B cell (primary cell): Measurements from ENCODE around the gene NSD1. TPM values are rescaled to one million over a fixed set of nuclear protein-coding genes. Genes with fewer than 3 reads are reported as not detected.

Experiments used
- ATAC-seq: fragments of 200-7000 bp; cut with Tn5 transposase; one replicate; pipeline ENCODE4 v1.10.0; 2021; ENCODE audit warnings: low read depth, mild to moderate bottlenecking, moderate number of reproducible peaks, moderate library complexity
- CTCF ChIA-PET: fragments of 350-600 bp; sonication (Branson Sonifier 250); formaldehyde crosslinking; loops from one replicate; lab custom pipeline; 2021; ENCODE audit warnings: antibody characterized with exemption, inconsistent platforms; lab: Charles Lee
- POLR2A ChIA-PET: fragments of 350-600 bp; sonication (Branson Sonifier 250); formaldehyde crosslinking; loops from one replicate; lab custom pipeline; 2021; ENCODE audit warnings: antibody characterized with exemption; lab: Charles Lee
- DNase-seq: peaks from one replicate; pipeline ENCODE4 v3.0.0; 2013
- H2AFZ ChIP-seq: 2 replicates; pipeline ENCODE4 v1.6.1; 2012; ENCODE audit warnings: mild to moderate bottlenecking, low read depth, low read length; ENCODE audit not compliant: insufficient read depth, poor library complexity, severe bottlenecking
- H3K27ac ChIP-seq, 2 donors: 1 replicate in 1 of 2; 2 replicates in 1 of 2; pipeline ENCODE4 v1.5.1; 2012 to 2013; ENCODE audit warnings: low read length in 2 of 2, mild to moderate bottlenecking in 2 of 2, moderate library complexity in 1 of 2
- H3K27me3 ChIP-seq, 4 experiments: fragments of 200-600 bp in 1 of 4; sonication (generic) in 1 of 4; replicated peaks in 1 of 4; 1 replicate in 2 of 4; 2 replicates in 2 of 4; pipeline versions ENCODE4 v1.6.1 to v1.7.0; 2013 to 2016; ENCODE audit warnings: low read length in 3 of 4, mild to moderate bottlenecking in 2 of 4, mixed read lengths in 1 of 4, moderate library complexity in 1 of 4; ENCODE audit not compliant: insufficient read depth in 4 of 4, control insufficient read depth in 3 of 4; ENCODE audit errors: control extremely low read depth in 1 of 4
- H3K36me3 ChIP-seq, 2 experiments: replicated peaks in 1 of 2; 1 replicate in 1 of 2; 2 replicates in 1 of 2; pipeline versions ENCODE4 v1.6.1 to v1.7.1; 2013; ENCODE audit warnings: low read length in 1 of 2; ENCODE audit not compliant: insufficient read depth in 2 of 2, control insufficient read depth in 1 of 2; ENCODE audit errors: control extremely low read depth in 1 of 2, extremely low read depth in 1 of 2
- H3K4me1 ChIP-seq, 2 donors: fragments of 200-600 bp in 1 of 2; sonication (generic) in 1 of 2; 1 replicate in 1 of 2; 2 replicates in 1 of 2; pipeline versions ENCODE4 v1.5.1 to v1.6.1; 2013 to 2017; ENCODE audit warnings: low read length in 2 of 2; ENCODE audit not compliant: control insufficient read depth in 2 of 2, insufficient read depth in 2 of 2
- H3K4me2 ChIP-seq: replicated peaks from 2 replicates; pipeline ENCODE3; 2012; ENCODE audit warnings: mild to moderate bottlenecking, low read depth, low read length; ENCODE audit not compliant: poor library complexity, severe bottlenecking
- H3K4me3 ChIP-seq, 5 experiments: fragments of 200-600 bp in 1 of 5; sonication (generic) in 1 of 5; 1 replicate in 3 of 5; 2 replicates in 2 of 5; pipeline versions ENCODE4 v1.5.1 to v1.7.0; 2011 to 2016; ENCODE audit warnings: low read length in 4 of 5, mild to moderate bottlenecking in 4 of 5, low read depth in 2 of 5, control low read depth in 1 of 5, moderate library complexity in 1 of 5; ENCODE audit not compliant: insufficient read depth in 1 of 5; ENCODE audit errors: control extremely low read depth in 1 of 5, extremely low read depth in 1 of 5
- H3K79me2 ChIP-seq: fragments of 200-600 bp; sonication (generic); one replicate; pipeline ENCODE4 v1.6.0; 2016; ENCODE audit warnings: low read length; ENCODE audit not compliant: control insufficient read depth, insufficient read depth
- H3K9ac ChIP-seq: fragments of 200-600 bp; sonication (generic); 2 replicates; pipeline ENCODE4 v1.6.1; 2017; ENCODE audit warnings: mild to moderate bottlenecking, low read length, moderate library complexity
- H3K9me3 ChIP-seq, 3 donors: one replicate each; pipeline versions ENCODE4 v1.6.1 to v1.7.1; 2013; ENCODE audit warnings: low read length in 2 of 3; ENCODE audit not compliant: control insufficient read depth in 2 of 3, insufficient read depth in 1 of 3; ENCODE audit errors: control extremely low read depth in 1 of 3
- H4K20me1 ChIP-seq: 2 replicates; pipeline ENCODE4 v1.6.0; 2012; ENCODE audit warnings: mild to moderate bottlenecking, low read length; ENCODE audit not compliant: insufficient read depth, control insufficient read depth, poor library complexity, severe bottlenecking
- H3K27ac Mint-ChIP-seq: one replicate; pipeline ENCODE4 v1.8.0; 2021; ENCODE audit warnings: mixed read lengths
- H3K27me3 Mint-ChIP-seq: one replicate; pipeline ENCODE4 v1.8.0; 2021; ENCODE audit warnings: mixed read lengths
- H3K4me1 Mint-ChIP-seq: one replicate; pipeline ENCODE4 v1.8.0; 2021; ENCODE audit warnings: mixed read lengths
- H3K4me3 Mint-ChIP-seq: one replicate; pipeline ENCODE4 v1.8.0; 2021; ENCODE audit warnings: mixed read lengths
- H3K9me3 Mint-ChIP-seq: one replicate; pipeline ENCODE4 v1.8.0; 2022; ENCODE audit warnings: mixed read lengths; ENCODE audit not compliant: insufficient read depth
- EZH2 ChIP-seq: IDR thresholded peaks from 2 replicates; pipeline ENCODE4 v1.6.1; 2012; ENCODE audit warnings: borderline replicate concordance, low read depth, mild to moderate bottlenecking, moderate library complexity, low read length; ENCODE audit not compliant: insufficient read depth, poor library complexity, severe bottlenecking
- WGBS: methylation state at CpG from one replicate; pipeline ENCODE4 v1.1.5; 2013; ENCODE audit warnings: missing lambda C conversion rate; ENCODE audit not compliant: insufficient coverage; 5-methylcytosine and 5-hydroxymethylcytosine counted together
- intact Hi-C: fragments of 100-400 bp; cut with micrococcal nuclease; formaldehyde crosslinking; loops from one replicate; pipeline ENCODE4 v1.10.0; 2022
- polyA plus RNA-seq: library from polyadenylated mRNA; depleted of rRNA; stranded (reverse); fragments of >200 nt; gene quantifications from 2 replicates; pipeline ENCODE4 v1.2.3, GENCODE V29; 2012
- total RNA-seq, 2 donors: library from RNA; stranded (reverse); fragments of 120-200 nt in 1 of 2; gene quantifications; 1 replicate in 1 of 2; 2 replicates in 1 of 2; pipeline versions ENCODE4 v1.2.3 to v1.2.4, GENCODE V29; 2013 to 2022
- TF ChIP-seq, protein P1 (sequence below): fragments of 200-600 bp; IDR thresholded peaks from one replicate; pipeline ENCODE4 v1.8.0; 2022; ENCODE audit warnings: antibody characterized with exemption, mild to moderate bottlenecking

Gene NSD1
- total and polyA plus RNA-seq, 2 donors (not counting 1 experiment from before 2014, with no cell fraction given): 10.8 to 145 TPM

GRCh38 chr5:177314376-177315342 is 181.1 kb downstream of the NSD1 start:
- ATAC-seq: no peak
- peaks cover 59% of the 10 kb centered on the region for H4K20me1 ChIP-seq
- Mint-ChIP-seq H3K4me1 (peaks cover 39% of the 10 kb centered on the region), H3K27me3 (no peaks in the 10 kb centered on the region), H3K4me3 (no peak overlapping the region), H3K27ac (no peak overlapping the region), H3K9me3 (no peaks in the 10 kb centered on the region)
- H3K9me3 ChIP-seq: no peaks in the 10 kb centered on the region
- TF ChIP-seq, protein P1, sequence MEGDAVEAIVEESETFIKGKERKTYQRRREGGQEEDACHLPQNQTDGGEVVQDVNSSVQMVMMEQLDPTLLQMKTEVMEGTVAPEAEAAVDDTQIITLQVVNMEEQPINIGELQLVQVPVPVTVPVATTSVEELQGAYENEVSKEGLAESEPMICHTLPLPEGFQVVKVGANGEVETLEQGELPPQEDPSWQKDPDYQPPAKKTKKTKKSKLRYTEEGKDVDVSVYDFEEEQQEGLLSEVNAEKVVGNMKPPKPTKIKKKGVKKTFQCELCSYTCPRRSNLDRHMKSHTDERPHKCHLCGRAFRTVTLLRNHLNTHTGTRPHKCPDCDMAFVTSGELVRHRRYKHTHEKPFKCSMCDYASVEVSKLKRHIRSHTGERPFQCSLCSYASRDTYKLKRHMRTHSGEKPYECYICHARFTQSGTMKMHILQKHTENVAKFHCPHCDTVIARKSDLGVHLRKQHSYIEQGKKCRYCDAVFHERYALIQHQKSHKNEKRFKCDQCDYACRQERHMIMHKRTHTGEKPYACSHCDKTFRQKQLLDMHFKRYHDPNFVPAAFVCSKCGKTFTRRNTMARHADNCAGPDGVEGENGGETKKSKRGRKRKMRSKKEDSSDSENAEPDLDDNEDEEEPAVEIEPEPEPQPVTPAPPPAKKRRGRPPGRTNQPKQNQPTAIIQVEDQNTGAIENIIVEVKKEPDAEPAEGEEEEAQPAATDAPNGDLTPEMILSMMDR: no peak
- no peak for TF ChIP-seq EZH2
- H3K4me1 ChIP-seq: peaks cover 29 to 38% of the 10 kb centered on the region in 2 donors
- DNase-seq: no peak
- H3K4me2 ChIP-seq: no peak overlapping the region
- peaks cover 0 to 1% of the 10 kb centered on the region in 2 experiments for H3K36me3 ChIP-seq
- no peak overlapping the region for H3K9ac ChIP-seq
- H2AFZ ChIP-seq: no peak overlapping the region
- intact Hi-C loops: loop anchor here (10.0 kb wide), 1 partner anchor 800 kb away; the partner anchor contains the start of gene N4BP3
- ChIA-PET CTCF (interaction anchor here (0.6 to 2.3 kb wide), 3 partner anchors 13 to 112 kb away, joined by 3 to 8 read pairs (median 6); partner anchors contain the start of gene GRK6), POLR2A (no interaction called here)
- no peaks in the 10 kb centered on the region for H3K27me3 ChIP-seq
- no peak overlapping the region for H3K27ac ChIP-seq
- no peak overlapping the region for H3K4me3 ChIP-seq
- WGBS: 97% methylated on average over 17 of the region's 18 CpGs
- H3K79me2 ChIP-seq: peaks cover 23% of the 10 kb centered on the region
